Calu3 (cell line): Measurements from ENCODE around the gene SELE. TPM values are rescaled to one million over a fixed set of nuclear protein-coding genes. Genes with fewer than 3 reads are reported as not detected.

ENCODE experiments used
- BruUV-seq: library from RNA; stranded (reverse); fragments of 400-500 nt; replicated peaks from 2 replicates; lab custom pipeline; 2021; lab: Mats Ljungman, UMichigan
- CTCF ChIA-PET: fragments of 300-600 bp; sonication (Branson Sonifier 250); formaldehyde crosslinking; loops from one replicate; lab custom pipeline; 2022; ENCODE audit warnings: antibody characterized with exemption; lab: Charles Lee
- DNase-seq: peaks from one replicate; pipeline ENCODE4 v3.0.0; 2022
- H3K27ac Mint-ChIP-seq: one replicate; pipeline ENCODE4 v1.8.0; 2022; ENCODE audit warnings: mixed read lengths; ENCODE audit not compliant: unreplicated experiment
- H3K27me3 Mint-ChIP-seq: one replicate; pipeline ENCODE4 v1.8.0; 2022; ENCODE audit warnings: mixed read lengths; ENCODE audit not compliant: unreplicated experiment
- H3K36me3 Mint-ChIP-seq: one replicate; pipeline ENCODE4 v1.8.0; 2022; ENCODE audit warnings: mild to moderate bottlenecking, moderate library complexity, mixed read lengths; ENCODE audit not compliant: insufficient read depth, unreplicated experiment
- H3K4me1 Mint-ChIP-seq: one replicate; pipeline ENCODE4 v1.8.0; 2022; ENCODE audit warnings: mild to moderate bottlenecking, low read depth, mixed read lengths; ENCODE audit not compliant: unreplicated experiment
- H3K4me3 Mint-ChIP-seq: one replicate; pipeline ENCODE4 v1.8.0; 2022; ENCODE audit warnings: mild to moderate bottlenecking, low read depth, moderate library complexity, mixed read lengths; ENCODE audit not compliant: unreplicated experiment
- H3K9me3 Mint-ChIP-seq: one replicate; pipeline ENCODE4 v1.8.0; 2022; ENCODE audit warnings: low read depth, mixed read lengths; ENCODE audit not compliant: unreplicated experiment
- CTCF ChIP-seq: fragments of 200-600 bp; IDR thresholded peaks from one replicate; pipeline ENCODE4 v1.8.0; 2022; ENCODE audit warnings: antibody characterized with exemption; ENCODE audit not compliant: unreplicated experiment
- intact Hi-C: fragments of 100-400 bp; cut with micrococcal nuclease; formaldehyde crosslinking; loops from one replicate; pipeline ENCODE4 v1.10.0; 2022; ENCODE audit not compliant: unreplicated experiment
- total RNA-seq: library from RNA; stranded (reverse); gene quantifications from 2 replicates; pipeline ENCODE4 v1.2.3, GENCODE V29; 2022

SELE gene
- total RNA-seq, 1 experiment from 2014 or later = not detected

GRCh38 chr1:169704797-169705196 is 29.1 kb downstream of the SELE start:
- Mint-ChIP-seq H3K36me3 (no peaks in the 10 kb centered on the region), H3K27ac (no peak overlapping the region), H3K9me3 (no peaks in the 10 kb centered on the region), H3K4me3 (no peak overlapping the region), H3K4me1 (no peaks in the 10 kb centered on the region), H3K27me3 (no peaks in the 10 kb centered on the region)
- no peak for TF ChIP-seq CTCF
- intact Hi-C loops = no loop called here
- no peak for DNase-seq
- CTCF ChIA-PET = interaction anchor here (1.0 to 1.7 kb wide), 2 partner anchors 8 to 102 kb away, joined by 3 to 5 read pairs; no protein-coding TSS in a partner anchor
- BruUV-seq = no TSS peak

- Mint-ChIP-seq H3K36me3 (no peaks in the 10 kb centered on the region), H3K27ac (no peak overlapping the region), H3K9me3 (no peaks in the 10 kb centered on the region), H3K4me1 (peaks cover 6% of the 10 kb centered on the region), H3K27me3 (no peaks in the 10 kb centered on the region), H3K4me3 (no peak overlapping the region)
- no TSS peak for BruUV-seq
- CTCF ChIA-PET = interaction anchor here (0.7 kb wide), 1 partner anchor 17 kb away, joined by 5 read pairs; no protein-coding TSS in a partner anchor
- intact Hi-C loops = no loop called here
- DNase-seq = no peak
- no peak for TF ChIP-seq CTCF
These were observed 32.4 kb downstream of the SELE start for GRCh38 chr1:169701261-169702005.

- intact Hi-C loops = loop anchor here (10.0 kb wide), 1 partner anchor 235 kb away; no protein-coding TSS in a partner anchor
- H3K27ac Mint-ChIP-seq = no peak overlapping the region
- no peak for DNase-seq
- no peaks in the 10 kb centered on the region for H3K9me3 Mint-ChIP-seq
- no peaks in the 10 kb centered on the region for H3K27me3 Mint-ChIP-seq
- H3K4me3 Mint-ChIP-seq = no peak overlapping the region
- no peak for TF ChIP-seq CTCF
- peaks cover 24% of the 10 kb centered on the region for H3K4me1 Mint-ChIP-seq
- BruUV-seq = no TSS peak
- H3K36me3 Mint-ChIP-seq = no peaks in the 10 kb centered on the region
- CTCF ChIA-PET = interaction anchor here (0.6 to 0.7 kb wide), 3 partner anchors 10 to 170 kb away, joined by 3 to 6 read pairs (median 5); no protein-coding TSS in a partner anchor
These were observed 34.2 kb downstream of the SELE start for GRCh38 chr1:169699707-169700106.

- intact Hi-C loops = loop anchor here (10.0 kb wide), 1 partner anchor 234 kb away; no protein-coding TSS in a partner anchor
- DNase-seq = no peak
- CTCF ChIA-PET = no interaction called here
These were observed 34.9 kb downstream of the SELE start for GRCh38 chr1:169698976-169699375.

More at GRCh38 chr1:169698976-169699375, 34.9 kb downstream of the SELE start:
- TF ChIP-seq CTCF = no peak
- H3K27ac Mint-ChIP-seq = no peak overlapping the region
- no peaks in the 10 kb centered on the region for H3K9me3 Mint-ChIP-seq
- no TSS peak for BruUV-seq
- H3K4me1 Mint-ChIP-seq = peaks cover 31% of the 10 kb centered on the region
- H3K27me3 Mint-ChIP-seq = no peaks in the 10 kb centered on the region
- H3K4me3 Mint-ChIP-seq = no peak overlapping the region
- H3K36me3 Mint-ChIP-seq = no peaks in the 10 kb centered on the region
